Chondrocyte (in vitro differentiated cells): Measurements from ENCODE around the gene NEIL1. TPM values are rescaled to one million over a fixed set of nuclear protein-coding genes. Genes with fewer than 3 reads are reported as not detected.
"Not testable (repeated sequence)": the region's sequence is repeated elsewhere in the genome, so short reads cannot be mapped to it uniquely, and the experiment has no call there.

Experiments used
- DNase-seq: peaks from one replicate; pipeline ENCODE4 v3.0.0; 2021; ENCODE audit warnings: mixed read lengths, low spot score
- H3K27ac Mint-ChIP-seq: one replicate; pipeline ENCODE4 v1.8.0; 2021; ENCODE audit warnings: mild to moderate bottlenecking, moderate library complexity, mixed read lengths; ENCODE audit not compliant: unreplicated experiment
- H3K27me3 Mint-ChIP-seq: 2 replicates; pipeline ENCODE4 v1.8.0; 2021; ENCODE audit warnings: low read depth, mixed read lengths
- H3K36me3 Mint-ChIP-seq: 2 replicates; pipeline ENCODE4 v1.8.0; 2021; ENCODE audit warnings: low read depth, mixed read lengths
- H3K4me1 Mint-ChIP-seq: 2 replicates; pipeline ENCODE4 v1.8.0; 2021; ENCODE audit warnings: low read depth, mild to moderate bottlenecking, mixed read lengths
- H3K4me3 Mint-ChIP-seq: one replicate; pipeline ENCODE4 v1.8.0; 2021; ENCODE audit warnings: mild to moderate bottlenecking, moderate library complexity, mixed read lengths; ENCODE audit not compliant: unreplicated experiment
- H3K9me3 Mint-ChIP-seq: 2 replicates; pipeline ENCODE4 v1.8.0; 2021; ENCODE audit warnings: low read depth, mixed read lengths
- long read RNA-seq: library from polyadenylated mRNA; stranded (forward); transcript quantifications from one replicate; pipeline ENCODE4 v2.0.0, GENCODE V29; 2021
- total RNA-seq: library from RNA; stranded (reverse); gene quantifications from 3 replicates; pipeline ENCODE4 v1.2.1, GENCODE V29; 2021
- TF ChIP-seq, protein P1 (sequence below): fragments of 200-600 bp; sonication (generic); IDR thresholded peaks from 2 replicates; pipeline ENCODE4 v1.5.0; 2021; ENCODE audit warnings: antibody characterized with exemption, mild to moderate bottlenecking, moderate library complexity

The NEIL1 gene, protein sequence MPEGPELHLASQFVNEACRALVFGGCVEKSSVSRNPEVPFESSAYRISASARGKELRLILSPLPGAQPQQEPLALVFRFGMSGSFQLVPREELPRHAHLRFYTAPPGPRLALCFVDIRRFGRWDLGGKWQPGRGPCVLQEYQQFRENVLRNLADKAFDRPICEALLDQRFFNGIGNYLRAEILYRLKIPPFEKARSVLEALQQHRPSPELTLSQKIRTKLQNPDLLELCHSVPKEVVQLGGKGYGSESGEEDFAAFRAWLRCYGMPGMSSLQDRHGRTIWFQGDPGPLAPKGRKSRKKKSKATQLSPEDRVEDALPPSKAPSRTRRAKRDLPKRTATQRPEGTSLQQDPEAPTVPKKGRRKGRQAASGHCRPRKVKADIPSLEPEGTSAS
- total RNA-seq, result 20.6 to 25.1 TPM (median 22.0 TPM) in 3 replicates
- long read RNA-seq, partial matches to known transcripts, result 2 of 19 reads
- long read RNA-seq, other reads (novel, unspliced or antisense), result 15 of 19 reads

DNA sequence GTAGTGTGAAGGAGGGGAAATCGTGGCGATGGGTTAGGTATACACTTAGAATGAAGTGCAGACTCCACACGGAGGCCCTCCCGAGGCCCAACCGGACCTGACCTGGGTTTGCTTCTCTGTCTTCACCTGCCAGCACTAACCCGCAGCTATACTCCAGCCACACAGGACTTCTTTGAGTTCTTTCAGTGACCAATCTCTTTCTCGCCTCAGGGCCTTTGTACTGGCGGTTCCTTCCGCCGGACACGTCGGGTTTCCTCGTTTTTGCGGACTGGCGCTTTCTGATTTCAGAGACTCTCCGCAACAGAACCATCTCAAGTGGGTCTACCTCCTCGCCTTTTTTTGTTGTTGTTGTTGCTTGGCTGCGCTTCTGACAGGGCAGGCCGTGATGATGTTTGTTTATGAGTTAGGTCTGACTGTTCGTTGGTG, at the start of gene NEIL1:
TSS of gene NEIL1 (plus strand) at position 244 of the 426 bp plus-strand sequence. CDS start 1,867 bp downstream, outside the sequence.
- peak within 1 kb of the TSS; percentile 82 for H3K4me3 Mint-ChIP-seq
- H3K9me3 Mint-ChIP-seq, result no peaks in the 10 kb centered on the region
- no peaks in the 10 kb centered on the region for H3K36me3 Mint-ChIP-seq
- TF ChIP-seq, protein P1, sequence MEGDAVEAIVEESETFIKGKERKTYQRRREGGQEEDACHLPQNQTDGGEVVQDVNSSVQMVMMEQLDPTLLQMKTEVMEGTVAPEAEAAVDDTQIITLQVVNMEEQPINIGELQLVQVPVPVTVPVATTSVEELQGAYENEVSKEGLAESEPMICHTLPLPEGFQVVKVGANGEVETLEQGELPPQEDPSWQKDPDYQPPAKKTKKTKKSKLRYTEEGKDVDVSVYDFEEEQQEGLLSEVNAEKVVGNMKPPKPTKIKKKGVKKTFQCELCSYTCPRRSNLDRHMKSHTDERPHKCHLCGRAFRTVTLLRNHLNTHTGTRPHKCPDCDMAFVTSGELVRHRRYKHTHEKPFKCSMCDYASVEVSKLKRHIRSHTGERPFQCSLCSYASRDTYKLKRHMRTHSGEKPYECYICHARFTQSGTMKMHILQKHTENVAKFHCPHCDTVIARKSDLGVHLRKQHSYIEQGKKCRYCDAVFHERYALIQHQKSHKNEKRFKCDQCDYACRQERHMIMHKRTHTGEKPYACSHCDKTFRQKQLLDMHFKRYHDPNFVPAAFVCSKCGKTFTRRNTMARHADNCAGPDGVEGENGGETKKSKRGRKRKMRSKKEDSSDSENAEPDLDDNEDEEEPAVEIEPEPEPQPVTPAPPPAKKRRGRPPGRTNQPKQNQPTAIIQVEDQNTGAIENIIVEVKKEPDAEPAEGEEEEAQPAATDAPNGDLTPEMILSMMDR, result no peak
- no peak for DNase-seq
- no peak within 1 kb of the TSS for H3K27ac Mint-ChIP-seq
- no peaks in the 10 kb centered on the region for H3K27me3 Mint-ChIP-seq
- H3K4me1 Mint-ChIP-seq, result peaks cover 12% of the 10 kb centered on the region

DNA sequence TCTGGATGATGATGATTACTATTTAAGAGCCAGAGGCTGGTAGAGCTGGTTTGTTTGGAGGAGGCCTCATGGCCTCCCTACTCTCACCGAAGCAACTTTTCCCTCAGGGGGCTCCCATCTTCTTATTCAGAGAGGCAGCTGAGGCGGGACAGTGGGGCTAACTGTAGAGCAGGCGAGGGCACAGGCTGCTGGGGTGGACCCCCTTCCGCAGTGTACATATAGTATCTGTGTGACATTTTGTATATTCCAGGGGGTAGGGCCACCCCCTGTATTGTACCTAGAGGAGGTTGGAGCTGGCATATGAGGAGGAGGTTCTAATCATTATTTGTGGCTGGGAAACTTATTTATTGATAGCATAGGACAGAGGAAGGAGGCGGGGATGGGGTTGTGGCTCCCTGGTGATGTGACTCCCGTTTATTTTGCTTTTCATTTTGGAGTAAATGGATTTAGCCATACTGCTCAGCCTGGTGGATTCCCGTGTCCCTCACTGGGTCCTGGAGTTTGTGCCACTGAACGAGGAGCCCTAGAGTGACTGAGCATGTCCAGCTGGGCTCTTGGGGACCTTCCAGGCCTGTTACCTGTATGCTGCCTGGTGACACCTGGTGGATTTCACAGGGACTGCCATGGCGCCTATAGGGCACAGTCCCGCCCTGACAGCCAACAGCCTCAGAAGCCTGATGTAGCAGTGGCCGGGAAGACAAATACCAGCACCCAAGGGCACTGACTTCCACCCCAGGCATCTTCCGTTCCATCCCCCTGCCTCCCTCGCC, 48.1 kb upstream of the NEIL1 start:
- not testable (repeated sequence) for H3K36me3 Mint-ChIP-seq, DNase-seq
- TF ChIP-seq, protein P1, result peak; percentile 53

DNA sequence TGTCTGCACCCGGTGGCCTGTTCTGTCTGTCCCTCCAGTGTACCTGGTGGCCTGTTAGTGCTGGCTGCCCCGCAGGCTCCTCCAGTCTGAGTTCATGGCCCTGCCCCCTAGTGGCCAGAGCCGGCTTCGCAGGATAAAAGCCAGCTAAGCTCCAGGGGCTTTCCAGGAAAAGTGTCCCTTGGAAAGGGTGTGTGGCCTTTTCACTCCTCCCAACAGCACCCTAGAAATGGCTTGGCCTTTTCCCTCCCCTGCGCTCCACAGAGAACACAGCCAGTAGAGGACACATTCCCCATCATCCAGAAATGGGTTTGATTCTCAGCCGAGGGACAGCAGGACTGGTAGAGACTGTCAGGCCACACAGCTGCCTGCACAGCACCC, 47.5 kb upstream of the NEIL1 start:
- H3K4me3 Mint-ChIP-seq, H3K4me1 Mint-ChIP-seq, H3K27ac Mint-ChIP-seq, H3K9me3 Mint-ChIP-seq, H3K36me3 Mint-ChIP-seq, DNase-seq: not testable (repeated sequence)
- TF ChIP-seq, protein P1, result peak; percentile 76
- H3K27me3 Mint-ChIP-seq, result peaks cover 14% of the 10 kb centered on the region

More for the DNA sequence above, 48.1 kb upstream of the NEIL1 start:
- H3K9me3 Mint-ChIP-seq, H3K4me1 Mint-ChIP-seq, H3K27me3 Mint-ChIP-seq, H3K4me3 Mint-ChIP-seq, H3K27ac Mint-ChIP-seq: not testable (repeated sequence)

DNA sequence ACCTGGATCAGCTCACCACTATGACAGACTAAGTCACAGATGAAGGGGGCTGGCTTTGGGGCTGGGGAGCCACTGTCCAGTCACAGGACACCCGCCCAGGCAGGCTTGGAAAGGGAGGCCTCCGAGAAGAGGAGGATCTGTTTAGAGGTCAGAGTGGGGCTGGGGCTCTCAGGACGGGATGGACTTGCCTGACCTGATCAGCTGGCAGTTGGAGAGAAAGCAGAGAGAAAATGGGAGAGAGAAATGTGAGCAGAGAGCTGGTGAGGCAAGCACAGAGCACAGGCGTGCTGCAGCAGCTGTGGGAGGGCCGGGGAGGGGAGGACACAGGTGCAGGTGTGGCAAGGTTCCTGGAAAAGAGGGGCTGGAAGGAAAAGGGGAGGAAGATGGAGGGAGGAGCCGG, 46.8 kb upstream of the NEIL1 start:
- peaks cover 21% of the 10 kb centered on the region for H3K27me3 Mint-ChIP-seq
- not testable (repeated sequence) for H3K4me1 Mint-ChIP-seq, DNase-seq, H3K27ac Mint-ChIP-seq, H3K36me3 Mint-ChIP-seq, H3K4me3 Mint-ChIP-seq, H3K9me3 Mint-ChIP-seq

DNA sequence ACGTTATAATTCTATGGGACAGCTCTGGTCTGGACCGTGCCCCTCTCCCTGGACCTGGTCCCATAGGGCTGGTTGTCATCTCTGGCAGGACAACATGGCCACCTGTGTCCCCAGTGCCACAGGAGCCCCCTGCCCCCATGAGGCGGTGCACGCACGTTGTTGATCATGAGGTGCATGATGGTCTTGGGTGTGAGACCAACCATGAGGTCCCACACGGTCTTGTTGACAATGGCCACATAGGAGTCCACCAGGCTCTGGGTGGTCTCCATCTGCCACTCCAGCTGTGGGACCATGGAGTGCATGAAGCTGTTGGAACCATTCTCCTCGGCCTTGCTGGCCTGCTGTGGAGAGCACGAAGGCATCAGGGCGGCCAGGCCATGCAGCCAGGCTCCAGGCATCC, 44.5 kb upstream of the NEIL1 start:
- TF ChIP-seq, protein P1, result no peak

DNA sequence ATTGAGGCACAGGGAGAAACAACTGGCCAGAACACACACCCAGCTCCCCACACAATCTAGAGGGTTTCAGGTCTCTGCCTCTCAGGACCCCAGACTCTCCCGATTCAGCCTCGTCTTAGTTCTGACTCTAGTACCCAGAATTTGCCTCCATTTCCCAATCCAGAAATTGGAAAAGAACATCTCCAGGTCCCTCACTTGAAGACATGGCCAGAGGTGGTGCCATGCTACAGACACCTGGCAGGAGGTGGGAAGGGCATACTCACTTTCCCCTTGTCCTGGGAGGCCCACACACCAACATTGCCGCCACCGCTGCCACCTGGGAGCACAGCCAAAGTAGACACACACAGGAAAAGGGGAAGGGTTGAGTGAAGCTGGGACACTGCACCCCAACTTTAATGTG, 44.1 kb upstream of the NEIL1 start:
- not testable (repeated sequence) for DNase-seq, H3K4me1 Mint-ChIP-seq, H3K36me3 Mint-ChIP-seq, H3K4me3 Mint-ChIP-seq, H3K9me3 Mint-ChIP-seq, H3K27ac Mint-ChIP-seq
- peaks cover 31% of the 10 kb centered on the region for H3K27me3 Mint-ChIP-seq

More for the DNA sequence above, 44.5 kb upstream of the NEIL1 start:
- H3K36me3 Mint-ChIP-seq, result no peaks in the 10 kb centered on the region
- no peak for DNase-seq
- no peak overlapping the region for H3K27ac Mint-ChIP-seq
- no peak overlapping the region for H3K4me3 Mint-ChIP-seq
- H3K27me3 Mint-ChIP-seq, result peaks cover 31% of the 10 kb centered on the region
- no peaks in the 10 kb centered on the region for H3K4me1 Mint-ChIP-seq
- H3K9me3 Mint-ChIP-seq, result no peaks in the 10 kb centered on the region
